HepG2 (cell line): ENCODE data around the gene LCMT2. TPM values are rescaled to one million over a fixed set of nuclear protein-coding genes. Genes with fewer than 3 reads are reported as not detected.
A peak's percentile ranks its signal among the peaks of the same experiment; 100 is the strongest.

ENCODE experiments used
- FOSL2 ChIP-seq: sonication (generic); formaldehyde crosslinking; IDR thresholded peaks from 2 replicates; pipeline ENCODE4 v1.4.0; 2020; ENCODE audit warnings: missing genetic modification reagents
- KMT2A ChIP-seq: sonication (generic); formaldehyde crosslinking; IDR thresholded peaks from 2 replicates; pipeline ENCODE4 v1.4.0; 2020; ENCODE audit warnings: missing genetic modification reagents
- ZNF816 ChIP-seq: sonication (generic); formaldehyde crosslinking; IDR thresholded peaks from 2 replicates; pipeline ENCODE4 v1.8.0; 2022; ENCODE audit warnings: missing genetic modification reagents, mild to moderate bottlenecking, borderline replicate concordance
- polyA plus RNA-seq, 8 experiments: library from polyadenylated mRNA; depleted of rRNA in 3 of 8; stranded (reverse) in 7 of 8; unstranded in 1 of 8; fragments of >200 nt; fragmentation: Illumina TruSeq in 4 of 8; extraction: Trizol in 4 of 8; gene quantifications; 2 replicates each; pipeline versions ENCODE4 v1.2.1 to v1.2.3, GENCODE V29; 2011 to 2016; ENCODE audit warnings: low read depth in 4 of 8, missing spikeins in 1 of 8, mixed read lengths in 1 of 8; ENCODE audit not compliant: insufficient read depth in 1 of 8
- total RNA-seq, 5 experiments: library from RNA; depleted of rRNA; stranded (reverse); fragments of >200 nt; fragmentation: Illumina TruSeq; extraction: Trizol; gene quantifications; 2 replicates each; pipeline ENCODE4 v1.2.3, GENCODE V29; 2016; ENCODE audit warnings: low read depth in 1 of 5
- TF ChIP-seq, protein P1 (sequence below): sonication (generic); formaldehyde crosslinking; IDR thresholded peaks from 2 replicates; pipeline ENCODE4 v1.4.0; 2020; ENCODE audit warnings: missing genetic modification reagents
- TF ChIP-seq, protein P2 (sequence below): sonication (generic); formaldehyde crosslinking; IDR thresholded peaks from 2 replicates; pipeline ENCODE4 v1.5.1; 2020; ENCODE audit warnings: mild to moderate bottlenecking, missing genetic modification reagents, borderline replicate concordance
- TF ChIP-seq, protein P3 (sequence below): sonication (generic); formaldehyde crosslinking; IDR thresholded peaks from 2 replicates; pipeline ENCODE4 v1.4.0; 2020; ENCODE audit warnings: mild to moderate bottlenecking, missing genetic modification reagents
- TF ChIP-seq, protein P4 (sequence below): sonication (generic); formaldehyde crosslinking; IDR thresholded peaks from 2 replicates; pipeline ENCODE4 v1.8.0; 2022; ENCODE audit warnings: low read depth, missing genetic modification reagents
- TF ChIP-seq, protein P5 (sequence below): sonication (generic); formaldehyde crosslinking; IDR thresholded peaks from 2 replicates; pipeline ENCODE4 v1.4.0; 2020; ENCODE audit warnings: missing genetic modification reagents, borderline replicate concordance
- TF ChIP-seq, protein P6 (sequence below): IDR thresholded peaks from 2 replicates; pipeline ENCODE4 v1.6.1; 2018; ENCODE audit warnings: missing genetic modification reagents
- TF ChIP-seq, protein P7 (sequence below): IDR thresholded peaks from 2 replicates; pipeline ENCODE4 v1.6.1; 2018; ENCODE audit warnings: missing genetic modification reagents, mild to moderate bottlenecking, missing compliant biosample characterization

LCMT2 gene
- total and polyA plus RNA-seq, 2 of the 13 experiments (the other 11 are each of a cell fraction or from before 2014, with no cell fraction given), result 6.9 to 9.1 TPM

DNA sequence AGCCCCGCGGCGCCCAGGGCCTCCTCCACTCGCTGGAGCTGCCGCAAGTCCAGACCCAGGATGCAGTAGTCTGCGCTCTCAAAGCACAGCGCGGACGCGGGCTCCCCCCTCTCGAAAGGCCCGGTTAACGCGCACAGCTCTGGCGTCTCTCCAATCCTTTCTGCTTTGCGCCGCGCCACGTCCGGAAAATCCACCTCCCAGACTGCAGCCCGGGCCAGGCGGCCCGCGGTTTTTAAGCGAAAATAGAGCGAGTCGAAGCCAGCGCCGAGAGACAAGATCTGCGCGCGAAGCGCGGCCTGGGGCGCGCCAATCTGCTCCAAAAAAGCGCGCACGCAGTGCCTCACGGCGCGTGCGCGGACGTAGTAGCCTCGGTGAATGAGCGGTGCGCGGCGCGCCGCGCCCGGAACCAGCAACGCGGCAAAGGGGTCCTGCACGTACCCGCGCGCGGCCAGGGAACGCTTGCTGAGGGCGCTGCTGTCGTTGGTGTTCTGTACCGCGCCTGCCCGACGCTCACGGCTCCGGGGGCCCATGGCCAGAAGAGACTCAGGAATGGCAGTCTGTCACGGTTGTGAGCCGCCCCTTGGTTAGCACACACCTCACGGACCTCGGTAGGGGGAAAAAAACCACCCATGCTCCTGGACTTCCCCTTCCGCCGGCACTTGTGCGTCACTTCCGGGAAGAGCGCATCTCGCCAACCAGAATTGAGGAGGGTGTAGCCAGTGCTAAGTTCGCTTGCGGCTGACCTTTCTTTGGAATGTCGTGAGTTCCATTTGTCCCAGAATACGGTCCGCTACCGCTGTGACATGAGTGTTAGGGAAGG is at the start of gene LCMT2 (continued):
- TF ChIP-seq, protein P1, sequence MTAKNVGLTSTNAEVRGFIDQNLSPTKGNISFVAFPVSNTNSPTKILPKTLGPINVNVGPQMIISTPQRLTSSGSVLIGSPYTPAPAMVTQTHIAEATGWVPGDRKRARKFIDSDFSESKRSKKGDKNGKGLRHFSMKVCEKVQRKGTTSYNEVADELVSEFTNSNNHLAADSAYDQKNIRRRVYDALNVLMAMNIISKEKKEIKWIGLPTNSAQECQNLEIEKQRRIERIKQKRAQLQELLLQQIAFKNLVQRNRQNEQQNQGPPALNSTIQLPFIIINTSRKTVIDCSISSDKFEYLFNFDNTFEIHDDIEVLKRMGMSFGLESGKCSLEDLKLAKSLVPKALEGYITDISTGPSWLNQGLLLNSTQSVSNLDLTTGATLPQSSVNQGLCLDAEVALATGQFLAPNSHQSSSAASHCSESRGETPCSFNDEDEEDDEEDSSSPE (CRISPR knock-in tag), result peak; percentile 93
- TF ChIP-seq, protein P2, sequence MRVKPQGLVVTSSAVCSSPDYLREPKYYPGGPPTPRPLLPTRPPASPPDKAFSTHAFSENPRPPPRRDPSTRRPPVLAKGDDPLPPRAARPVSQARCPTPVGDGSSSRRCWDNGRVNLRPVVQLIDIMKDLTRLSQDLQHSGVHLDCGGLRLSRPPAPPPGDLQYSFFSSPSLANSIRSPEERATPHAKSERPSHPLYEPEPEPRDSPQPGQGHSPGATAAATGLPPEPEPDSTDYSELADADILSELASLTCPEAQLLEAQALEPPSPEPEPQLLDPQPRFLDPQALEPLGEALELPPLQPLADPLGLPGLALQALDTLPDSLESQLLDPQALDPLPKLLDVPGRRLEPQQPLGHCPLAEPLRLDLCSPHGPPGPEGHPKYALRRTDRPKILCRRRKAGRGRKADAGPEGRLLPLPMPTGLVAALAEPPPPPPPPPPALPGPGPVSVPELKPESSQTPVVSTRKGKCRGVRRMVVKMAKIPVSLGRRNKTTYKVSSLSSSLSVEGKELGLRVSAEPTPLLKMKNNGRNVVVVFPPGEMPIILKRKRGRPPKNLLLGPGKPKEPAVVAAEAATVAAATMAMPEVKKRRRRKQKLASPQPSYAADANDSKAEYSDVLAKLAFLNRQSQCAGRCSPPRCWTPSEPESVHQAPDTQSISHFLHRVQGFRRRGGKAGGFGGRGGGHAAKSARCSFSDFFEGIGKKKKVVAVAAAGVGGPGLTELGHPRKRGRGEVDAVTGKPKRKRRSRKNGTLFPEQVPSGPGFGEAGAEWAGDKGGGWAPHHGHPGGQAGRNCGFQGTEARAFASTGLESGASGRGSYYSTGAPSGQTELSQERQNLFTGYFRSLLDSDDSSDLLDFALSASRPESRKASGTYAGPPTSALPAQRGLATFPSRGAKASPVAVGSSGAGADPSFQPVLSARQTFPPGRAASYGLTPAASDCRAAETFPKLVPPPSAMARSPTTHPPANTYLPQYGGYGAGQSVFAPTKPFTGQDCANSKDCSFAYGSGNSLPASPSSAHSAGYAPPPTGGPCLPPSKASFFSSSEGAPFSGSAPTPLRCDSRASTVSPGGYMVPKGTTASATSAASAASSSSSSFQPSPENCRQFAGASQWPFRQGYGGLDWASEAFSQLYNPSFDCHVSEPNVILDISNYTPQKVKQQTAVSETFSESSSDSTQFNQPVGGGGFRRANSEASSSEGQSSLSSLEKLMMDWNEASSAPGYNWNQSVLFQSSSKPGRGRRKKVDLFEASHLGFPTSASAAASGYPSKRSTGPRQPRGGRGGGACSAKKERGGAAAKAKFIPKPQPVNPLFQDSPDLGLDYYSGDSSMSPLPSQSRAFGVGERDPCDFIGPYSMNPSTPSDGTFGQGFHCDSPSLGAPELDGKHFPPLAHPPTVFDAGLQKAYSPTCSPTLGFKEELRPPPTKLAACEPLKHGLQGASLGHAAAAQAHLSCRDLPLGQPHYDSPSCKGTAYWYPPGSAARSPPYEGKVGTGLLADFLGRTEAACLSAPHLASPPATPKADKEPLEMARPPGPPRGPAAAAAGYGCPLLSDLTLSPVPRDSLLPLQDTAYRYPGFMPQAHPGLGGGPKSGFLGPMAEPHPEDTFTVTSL (CRISPR knock-in tag), result no peak
- TF ChIP-seq FOSL2 (CRISPR knock-in tag) (peak; percentile 28; the same call in 1 of the 2 replicates), ZNF816 (no peak), KMT2A (CRISPR knock-in tag) (peak; percentile 77)
- TF ChIP-seq, protein P3, sequence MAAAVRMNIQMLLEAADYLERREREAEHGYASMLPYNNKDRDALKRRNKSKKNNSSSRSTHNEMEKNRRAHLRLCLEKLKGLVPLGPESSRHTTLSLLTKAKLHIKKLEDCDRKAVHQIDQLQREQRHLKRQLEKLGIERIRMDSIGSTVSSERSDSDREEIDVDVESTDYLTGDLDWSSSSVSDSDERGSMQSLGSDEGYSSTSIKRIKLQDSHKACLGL (CRISPR knock-in tag), result peak; percentile 95
- TF ChIP-seq, protein P4, sequence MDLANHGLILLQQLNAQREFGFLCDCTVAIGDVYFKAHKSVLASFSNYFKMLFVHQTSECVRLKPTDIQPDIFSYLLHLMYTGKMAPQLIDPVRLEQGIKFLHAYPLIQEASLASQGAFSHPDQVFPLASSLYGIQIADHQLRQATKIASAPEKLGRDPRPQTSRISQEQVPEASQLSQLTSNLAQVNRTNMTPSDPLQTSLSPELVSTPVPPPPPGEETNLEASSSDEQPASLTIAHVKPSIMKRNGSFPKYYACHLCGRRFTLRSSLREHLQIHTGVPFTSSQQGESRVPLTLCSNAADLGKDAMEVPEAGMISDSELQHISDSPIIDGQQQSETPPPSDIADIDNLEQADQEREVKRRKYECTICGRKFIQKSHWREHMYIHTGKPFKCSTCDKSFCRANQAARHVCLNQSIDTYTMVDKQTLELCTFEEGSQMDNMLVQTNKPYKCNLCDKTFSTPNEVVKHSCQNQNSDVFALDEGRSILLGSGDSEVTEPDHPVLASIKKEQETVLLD (CRISPR knock-in tag), result peak; percentile 64; the same call in 1 of the 2 replicates
- TF ChIP-seq, protein P5, sequence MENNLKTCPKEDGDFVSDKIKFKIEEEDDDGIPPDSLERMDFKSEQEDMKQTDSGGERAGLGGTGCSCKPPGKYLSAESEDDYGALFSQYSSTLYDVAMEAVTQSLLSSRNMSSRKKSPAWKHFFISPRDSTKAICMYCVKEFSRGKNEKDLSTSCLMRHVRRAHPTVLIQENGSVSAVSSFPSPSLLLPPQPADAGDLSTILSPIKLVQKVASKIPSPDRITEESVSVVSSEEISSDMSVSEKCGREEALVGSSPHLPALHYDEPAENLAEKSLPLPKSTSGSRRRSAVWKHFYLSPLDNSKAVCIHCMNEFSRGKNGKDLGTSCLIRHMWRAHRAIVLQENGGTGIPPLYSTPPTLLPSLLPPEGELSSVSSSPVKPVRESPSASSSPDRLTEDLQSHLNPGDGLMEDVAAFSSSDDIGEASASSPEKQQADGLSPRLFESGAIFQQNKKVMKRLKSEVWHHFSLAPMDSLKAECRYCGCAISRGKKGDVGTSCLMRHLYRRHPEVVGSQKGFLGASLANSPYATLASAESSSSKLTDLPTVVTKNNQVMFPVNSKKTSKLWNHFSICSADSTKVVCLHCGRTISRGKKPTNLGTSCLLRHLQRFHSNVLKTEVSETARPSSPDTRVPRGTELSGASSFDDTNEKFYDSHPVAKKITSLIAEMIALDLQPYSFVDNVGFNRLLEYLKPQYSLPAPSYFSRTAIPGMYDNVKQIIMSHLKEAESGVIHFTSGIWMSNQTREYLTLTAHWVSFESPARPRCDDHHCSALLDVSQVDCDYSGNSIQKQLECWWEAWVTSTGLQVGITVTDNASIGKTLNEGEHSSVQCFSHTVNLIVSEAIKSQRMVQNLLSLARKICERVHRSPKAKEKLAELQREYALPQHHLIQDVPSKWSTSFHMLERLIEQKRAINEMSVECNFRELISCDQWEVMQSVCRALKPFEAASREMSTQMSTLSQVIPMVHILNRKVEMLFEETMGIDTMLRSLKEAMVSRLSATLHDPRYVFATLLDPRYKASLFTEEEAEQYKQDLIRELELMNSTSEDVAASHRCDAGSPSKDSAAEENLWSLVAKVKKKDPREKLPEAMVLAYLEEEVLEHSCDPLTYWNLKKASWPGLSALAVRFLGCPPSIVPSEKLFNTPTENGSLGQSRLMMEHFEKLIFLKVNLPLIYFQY (CRISPR knock-in tag), result peak; percentile 15; the same call in 1 of the 2 replicates
- TF ChIP-seq, protein P6, sequence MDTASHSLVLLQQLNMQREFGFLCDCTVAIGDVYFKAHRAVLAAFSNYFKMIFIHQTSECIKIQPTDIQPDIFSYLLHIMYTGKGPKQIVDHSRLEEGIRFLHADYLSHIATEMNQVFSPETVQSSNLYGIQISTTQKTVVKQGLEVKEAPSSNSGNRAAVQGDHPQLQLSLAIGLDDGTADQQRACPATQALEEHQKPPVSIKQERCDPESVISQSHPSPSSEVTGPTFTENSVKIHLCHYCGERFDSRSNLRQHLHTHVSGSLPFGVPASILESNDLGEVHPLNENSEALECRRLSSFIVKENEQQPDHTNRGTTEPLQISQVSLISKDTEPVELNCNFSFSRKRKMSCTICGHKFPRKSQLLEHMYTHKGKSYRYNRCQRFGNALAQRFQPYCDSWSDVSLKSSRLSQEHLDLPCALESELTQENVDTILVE (CRISPR knock-in tag), result peak; percentile 14; the same call in 1 of the 2 replicates
- TF ChIP-seq, protein P7, sequence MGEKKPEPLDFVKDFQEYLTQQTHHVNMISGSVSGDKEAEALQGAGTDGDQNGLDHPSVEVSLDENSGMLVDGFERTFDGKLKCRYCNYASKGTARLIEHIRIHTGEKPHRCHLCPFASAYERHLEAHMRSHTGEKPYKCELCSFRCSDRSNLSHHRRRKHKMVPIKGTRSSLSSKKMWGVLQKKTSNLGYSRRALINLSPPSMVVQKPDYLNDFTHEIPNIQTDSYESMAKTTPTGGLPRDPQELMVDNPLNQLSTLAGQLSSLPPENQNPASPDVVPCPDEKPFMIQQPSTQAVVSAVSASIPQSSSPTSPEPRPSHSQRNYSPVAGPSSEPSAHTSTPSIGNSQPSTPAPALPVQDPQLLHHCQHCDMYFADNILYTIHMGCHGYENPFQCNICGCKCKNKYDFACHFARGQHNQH (CRISPR knock-in tag), result no peak; the same call in none of the 2 replicates
